GM12801 (cell line): Measurements from ENCODE around the gene UBIAD1.

Experiments used
- TF ChIP-seq, protein P1 (sequence below): IDR thresholded peaks from one replicate; pipeline ENCODE4 v1.5.1; 2011; ENCODE audit warnings: control low read depth; ENCODE audit not compliant: insufficient read length; ENCODE audit errors: extremely low read depth

The UBIAD1 gene

DNA sequence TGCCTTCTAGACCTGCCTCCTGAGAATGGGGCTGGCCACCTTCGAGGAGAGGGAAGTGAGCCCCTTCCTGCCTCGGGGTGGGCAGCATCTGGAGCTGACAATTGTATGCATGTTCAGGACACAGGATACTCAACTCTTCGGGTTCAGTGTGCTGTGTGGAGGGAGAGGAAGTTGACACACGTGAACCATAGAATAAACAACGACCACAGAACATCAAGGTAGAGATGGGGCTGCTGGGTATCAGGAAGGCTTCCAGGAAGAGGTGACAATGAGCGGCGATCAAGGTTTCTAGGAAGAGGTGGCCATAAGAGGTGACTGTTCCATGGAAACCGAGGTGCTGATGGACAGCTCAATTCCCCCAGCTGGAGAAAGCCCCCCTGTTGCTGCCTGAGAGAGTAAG, 22.0 kb downstream of the UBIAD1 start:
- TF ChIP-seq, protein P1, sequence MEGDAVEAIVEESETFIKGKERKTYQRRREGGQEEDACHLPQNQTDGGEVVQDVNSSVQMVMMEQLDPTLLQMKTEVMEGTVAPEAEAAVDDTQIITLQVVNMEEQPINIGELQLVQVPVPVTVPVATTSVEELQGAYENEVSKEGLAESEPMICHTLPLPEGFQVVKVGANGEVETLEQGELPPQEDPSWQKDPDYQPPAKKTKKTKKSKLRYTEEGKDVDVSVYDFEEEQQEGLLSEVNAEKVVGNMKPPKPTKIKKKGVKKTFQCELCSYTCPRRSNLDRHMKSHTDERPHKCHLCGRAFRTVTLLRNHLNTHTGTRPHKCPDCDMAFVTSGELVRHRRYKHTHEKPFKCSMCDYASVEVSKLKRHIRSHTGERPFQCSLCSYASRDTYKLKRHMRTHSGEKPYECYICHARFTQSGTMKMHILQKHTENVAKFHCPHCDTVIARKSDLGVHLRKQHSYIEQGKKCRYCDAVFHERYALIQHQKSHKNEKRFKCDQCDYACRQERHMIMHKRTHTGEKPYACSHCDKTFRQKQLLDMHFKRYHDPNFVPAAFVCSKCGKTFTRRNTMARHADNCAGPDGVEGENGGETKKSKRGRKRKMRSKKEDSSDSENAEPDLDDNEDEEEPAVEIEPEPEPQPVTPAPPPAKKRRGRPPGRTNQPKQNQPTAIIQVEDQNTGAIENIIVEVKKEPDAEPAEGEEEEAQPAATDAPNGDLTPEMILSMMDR, result no peak

DNA sequence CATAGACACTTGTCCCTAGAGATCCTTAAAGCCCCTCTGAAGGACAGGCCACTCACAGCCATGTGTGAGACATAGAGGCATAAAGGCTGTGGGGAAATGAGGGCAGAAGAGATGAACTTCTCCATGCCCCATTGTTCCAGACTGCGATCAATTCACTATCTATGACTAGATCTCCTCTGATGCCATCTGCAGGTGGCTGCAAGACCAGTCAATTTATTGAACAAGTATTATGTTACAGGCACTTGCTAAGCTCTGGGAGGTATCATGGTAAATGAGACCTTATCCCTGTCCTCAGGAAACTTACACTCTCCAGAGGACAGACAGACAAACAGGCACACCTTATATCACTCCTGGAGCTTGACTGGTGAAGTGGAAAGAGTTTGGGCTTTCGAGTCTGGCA, 22.9 kb downstream of the UBIAD1 start:
- TF ChIP-seq, protein P1, result no peak

DNA sequence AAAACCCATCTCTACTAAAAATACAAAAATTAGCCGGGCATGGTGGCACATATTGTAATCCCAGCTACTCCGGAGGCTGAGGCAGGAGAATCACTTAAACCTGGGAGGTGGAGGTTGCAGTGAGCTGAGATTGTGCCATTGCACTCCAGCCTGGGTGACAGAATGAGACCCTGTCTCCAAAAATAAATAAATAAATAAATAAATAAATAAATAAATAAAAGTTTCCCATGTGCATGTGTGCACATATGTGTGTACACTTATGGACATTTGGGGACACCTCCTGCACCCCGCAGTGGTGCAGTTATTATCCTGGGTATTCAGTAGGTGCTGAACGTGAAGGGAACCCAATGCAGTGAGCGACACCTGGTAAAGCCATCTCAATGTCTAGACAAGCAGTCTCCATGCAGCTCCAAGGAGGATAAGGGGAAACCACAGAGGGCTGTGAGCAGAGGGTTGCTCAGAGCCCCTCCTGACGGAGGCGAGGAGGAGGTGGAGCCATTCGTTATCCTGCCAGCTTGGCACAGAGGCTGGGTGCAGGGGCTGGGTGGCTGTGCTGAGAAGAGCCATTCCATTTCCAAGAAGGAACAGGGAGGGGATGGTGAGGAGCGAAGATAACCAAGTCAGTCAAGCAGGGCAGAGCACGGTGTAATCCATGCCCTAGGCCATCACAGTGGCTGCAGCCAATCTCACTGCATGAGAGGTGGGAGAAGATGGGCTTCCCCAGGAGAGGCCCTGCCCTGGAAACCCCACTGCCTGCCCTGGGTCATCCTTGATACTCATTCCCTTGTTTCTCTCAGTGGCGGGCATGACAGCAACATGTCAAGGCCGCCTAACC, 25.6 kb downstream of the UBIAD1 start:
- TF ChIP-seq, protein P1, result no peak

DNA sequence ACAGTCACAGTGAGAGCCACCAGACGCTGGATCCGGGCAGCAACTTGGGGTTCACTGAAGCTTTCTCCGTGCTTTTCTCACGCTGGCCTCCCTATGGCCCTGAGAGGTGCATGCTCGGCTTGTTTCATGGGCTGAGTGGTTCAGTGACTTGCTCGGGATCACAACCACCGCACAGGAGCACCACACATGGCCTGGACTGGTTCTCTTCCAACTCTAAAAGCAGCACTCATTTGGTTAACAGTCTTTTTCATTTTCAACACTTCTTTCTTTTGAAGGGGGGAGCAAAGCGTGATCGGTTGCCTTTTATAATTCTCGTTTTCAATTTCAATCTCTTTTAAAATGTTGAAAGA, 26.2 kb downstream of the UBIAD1 start:
- TF ChIP-seq, protein P1, result no peak

DNA sequence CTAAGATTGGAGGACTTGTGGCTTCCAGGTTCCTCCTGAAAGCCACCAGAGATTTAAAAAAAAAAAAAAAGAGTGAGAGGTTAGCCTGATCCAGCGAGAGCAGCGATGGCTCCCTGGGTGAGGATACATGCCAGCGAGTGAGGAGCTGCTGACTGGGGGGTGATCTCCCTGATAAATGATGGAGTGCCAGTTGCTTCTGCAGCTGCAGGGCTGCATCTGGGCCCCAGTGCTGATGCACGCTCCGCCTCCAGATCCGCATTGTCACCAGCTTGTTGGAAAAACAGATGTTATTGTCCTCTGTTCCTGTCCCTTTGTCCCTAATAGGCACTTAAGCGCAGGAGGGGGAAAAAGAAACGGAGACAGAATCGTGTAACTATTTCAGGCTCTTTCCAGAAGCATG, 28.6 kb downstream of the UBIAD1 start:
- TF ChIP-seq, protein P1, result no peak

DNA sequence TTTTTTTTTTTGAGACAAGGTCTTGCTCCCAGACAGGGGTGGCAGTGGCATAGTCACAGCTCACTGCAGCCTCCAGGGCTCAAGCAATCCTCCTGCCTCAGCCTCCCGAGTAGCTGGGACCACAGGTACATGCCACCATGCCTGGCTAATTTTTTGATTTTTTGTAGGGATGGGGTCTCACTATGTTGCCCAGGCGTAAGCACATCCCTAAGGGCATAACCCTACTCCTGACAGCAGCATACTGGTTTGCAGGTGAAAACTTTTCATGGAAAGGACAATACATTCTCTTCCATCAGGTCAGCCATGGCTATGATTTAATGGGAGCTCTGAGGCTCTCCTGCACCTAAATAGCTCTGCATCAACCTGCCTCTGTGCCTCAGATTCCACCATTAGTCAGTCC, 29.4 kb downstream of the UBIAD1 start:
- TF ChIP-seq, protein P1, result no peak

DNA sequence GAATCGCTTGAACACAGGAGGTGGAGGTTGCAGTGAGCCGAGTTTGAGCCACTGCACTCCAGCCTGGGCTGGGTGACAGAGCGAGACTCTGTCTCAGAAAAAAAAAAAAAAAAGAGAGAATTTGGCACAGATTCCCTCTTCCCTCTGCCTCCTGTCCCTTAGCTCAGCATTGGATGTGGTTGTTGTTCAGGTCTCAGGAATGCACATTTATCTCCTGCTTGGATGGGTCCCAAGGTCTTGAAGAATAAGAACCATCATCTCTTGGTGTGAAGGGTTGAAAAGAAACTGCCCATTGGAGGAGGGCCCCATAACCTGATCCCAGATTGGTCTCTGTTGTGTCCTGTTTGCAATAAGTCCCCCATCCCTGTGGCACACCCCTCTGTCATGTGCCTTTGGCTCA, 34.9 kb downstream of the UBIAD1 start:
- TF ChIP-seq, protein P1, result no peak
